NCI-H1436 (cell line): ENCODE results near the gene KHK.
A peak's percentile ranks its signal among the peaks of the same experiment; 100 is the strongest.

ENCODE experiments used
- DNase-seq: peaks from one replicate; lab custom pipeline; 2025; lab: John Stamatoyannopoulos, UW

The KHK gene

DNA sequence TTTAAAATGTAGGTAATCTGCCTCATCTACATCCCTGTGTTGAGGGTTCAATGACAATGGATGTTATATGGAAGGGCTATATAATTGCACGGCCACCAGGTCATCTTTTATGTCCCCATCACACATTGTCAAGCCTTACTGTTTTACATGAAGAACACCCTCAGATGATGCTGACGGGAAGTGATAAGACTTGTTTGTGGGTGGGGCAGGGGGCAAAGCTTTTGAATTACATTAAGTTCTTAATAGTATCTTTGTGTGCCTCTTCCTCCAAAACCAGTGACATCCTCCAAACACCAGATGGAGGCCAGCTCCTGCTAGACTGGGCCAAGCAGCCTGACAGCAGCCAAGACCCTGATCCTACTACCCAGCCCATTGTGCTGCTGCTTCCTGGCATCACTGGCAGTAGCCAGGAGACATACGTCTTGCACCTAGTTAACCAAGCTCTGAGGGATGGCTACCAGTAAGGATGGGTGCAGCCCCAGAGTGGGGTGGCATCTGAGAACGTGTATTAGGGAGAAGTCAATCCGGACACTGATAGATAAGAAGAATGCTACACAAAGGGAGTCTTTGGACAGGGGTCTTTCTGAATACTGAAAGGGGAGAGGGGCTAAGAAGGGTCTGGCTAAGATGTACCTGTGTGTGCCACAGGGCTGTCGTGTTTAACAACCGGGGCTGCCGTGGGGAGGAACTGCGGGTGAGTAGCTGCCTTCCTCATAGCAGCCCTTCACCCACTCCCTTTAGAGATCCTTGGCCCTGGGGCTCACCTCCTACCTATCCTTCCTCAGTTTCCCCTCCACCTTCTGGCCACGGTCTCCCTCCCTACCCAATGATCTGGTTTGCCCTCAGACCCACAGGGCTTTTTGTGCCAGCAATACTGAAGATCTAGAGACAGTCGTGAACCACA lies 42.3 kb downstream of the KHK start:
- DNase-seq = no peak

DNA sequence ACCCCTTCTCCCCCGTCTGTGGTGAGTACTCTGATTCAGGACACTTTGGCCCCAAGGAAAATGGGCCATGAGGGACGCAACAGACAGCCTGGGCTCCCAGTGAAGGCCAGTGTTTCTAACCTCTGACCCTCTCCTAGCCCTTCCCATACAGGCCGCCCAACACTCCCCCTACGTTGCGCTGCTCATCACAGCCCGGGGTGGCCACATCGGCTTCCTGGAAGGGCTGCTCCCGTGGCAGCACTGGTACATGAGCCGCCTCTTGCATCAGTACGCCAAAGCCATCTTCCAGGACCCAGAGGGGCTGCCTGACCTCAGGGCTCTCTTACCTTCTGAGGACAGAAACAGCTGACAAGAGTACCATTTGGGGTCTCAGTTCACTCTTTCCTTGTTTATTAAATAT lies 43.8 kb downstream of the KHK start:
- no peak for DNase-seq

GRCh38 chr2:27131429-27131828 lies 44.9 kb downstream of the KHK start:
- no peak for DNase-seq

DNA sequence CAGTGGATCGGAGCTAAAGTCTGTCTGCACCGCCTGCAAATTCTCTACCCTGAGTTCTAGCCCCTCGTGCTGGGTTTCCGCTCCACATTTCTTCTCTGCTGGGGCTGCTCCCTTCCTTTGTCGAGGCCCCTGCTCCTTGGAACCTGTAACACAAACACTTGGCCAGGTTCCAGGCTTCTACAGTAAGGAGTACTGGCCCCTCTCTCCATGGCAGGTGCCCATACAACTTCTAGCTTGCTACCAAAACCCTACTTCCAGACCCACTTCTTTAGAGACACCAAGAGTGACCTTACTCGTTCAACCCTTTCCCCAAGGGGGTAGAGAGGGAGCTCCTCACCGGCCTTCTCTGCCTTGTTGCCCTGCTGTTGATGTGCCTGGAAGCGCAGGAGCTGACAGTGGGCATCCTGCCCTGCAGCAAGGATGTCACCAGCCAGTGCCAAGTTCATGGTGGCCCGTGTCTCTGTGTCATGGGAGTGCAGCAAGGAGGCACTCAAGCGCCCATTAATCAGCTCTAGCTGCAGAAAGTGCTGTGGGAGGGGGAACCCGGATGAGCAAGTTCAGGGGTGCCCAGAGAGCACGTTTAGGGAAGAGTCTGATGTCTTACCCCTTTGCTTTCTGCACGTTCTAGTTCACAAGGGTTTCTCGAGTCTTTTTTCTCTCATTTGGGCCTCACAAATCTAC lies 46.8 kb downstream of the KHK start:
- DNase-seq = no peak

GRCh38 chr2:27133905-27134780 lies 47.6 kb downstream of the KHK start, which contains the start of gene PREB:
TSS of gene PREB (minus strand) at chr2:27134636. CDS start at chr2:27134421, 215 bp downstream.
- peak; percentile 95 for DNase-seq

GRCh38 chr2:27134781-27135477 lies 48.4 kb downstream of the KHK start:
- DNase-seq = no peak

DNA sequence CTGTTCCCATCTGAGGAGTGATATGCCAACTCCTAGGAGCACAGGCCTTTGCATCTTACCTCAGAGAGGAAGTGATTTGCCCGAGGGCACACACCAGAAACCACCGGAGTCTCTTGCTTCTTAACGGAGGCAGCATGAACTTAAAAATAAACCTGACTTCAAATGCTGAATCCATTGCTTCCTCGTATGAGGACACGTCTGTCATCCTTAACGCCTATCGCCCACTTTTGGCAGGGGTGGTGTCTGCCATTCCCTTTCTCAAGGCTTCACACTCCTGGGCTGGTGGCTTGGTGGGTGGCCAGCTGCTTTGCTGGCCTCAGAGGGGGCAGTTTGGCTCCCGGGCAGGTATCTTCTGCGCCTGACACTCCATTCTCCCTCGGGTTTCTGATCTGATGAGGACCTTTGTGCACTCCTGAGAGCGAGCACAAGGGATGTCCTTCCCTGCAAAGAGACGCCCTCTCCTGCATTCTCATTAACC lies 48.9 kb downstream of the KHK start:
- DNase-seq = no peak

DNA sequence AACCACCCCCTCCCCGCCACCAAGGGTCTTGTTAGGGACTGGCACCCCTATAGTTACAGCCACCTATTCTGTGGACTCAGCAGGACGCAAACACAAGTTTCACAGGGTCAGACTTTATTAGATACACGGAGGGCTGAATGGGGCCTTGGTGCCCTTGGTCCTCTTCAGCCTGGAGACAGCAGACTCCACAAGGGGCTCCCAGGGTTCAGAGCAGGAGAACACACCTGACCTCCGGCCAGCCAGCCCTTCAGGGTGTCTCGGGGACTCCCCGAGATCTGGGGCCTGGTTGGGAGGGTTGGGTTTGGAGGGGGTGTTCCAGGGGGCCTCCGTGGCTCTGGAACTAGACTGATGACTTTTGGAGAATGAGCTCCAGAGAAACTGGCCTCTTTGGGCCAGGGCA lies 50.2 kb downstream of the KHK start:
- no peak for DNase-seq

- no peak for DNase-seq
These were observed 50.9 kb downstream of the KHK start for GRCh38 chr2:27137322-27137935.

DNA sequence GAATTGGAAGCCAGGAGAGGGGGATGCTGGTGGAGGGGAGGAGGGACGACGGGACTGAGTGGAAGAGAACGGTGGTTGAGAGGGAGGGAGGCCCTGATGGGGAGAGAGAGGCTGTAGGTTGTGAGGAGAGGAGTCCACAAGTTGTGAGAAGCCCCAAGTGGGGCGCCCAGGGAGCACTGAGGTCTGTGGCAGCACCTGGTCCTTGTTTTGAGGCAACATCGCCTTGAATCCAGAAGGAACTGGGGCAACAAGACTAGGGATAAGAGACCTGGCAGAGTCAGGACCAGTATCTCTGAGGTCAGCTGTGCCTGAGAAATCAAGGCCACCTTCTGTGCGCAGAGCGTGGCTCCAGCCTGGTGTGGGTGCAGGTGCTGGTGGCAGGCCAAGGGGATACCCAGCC lies 51.5 kb downstream of the KHK start:
- DNase-seq = no peak

DNA sequence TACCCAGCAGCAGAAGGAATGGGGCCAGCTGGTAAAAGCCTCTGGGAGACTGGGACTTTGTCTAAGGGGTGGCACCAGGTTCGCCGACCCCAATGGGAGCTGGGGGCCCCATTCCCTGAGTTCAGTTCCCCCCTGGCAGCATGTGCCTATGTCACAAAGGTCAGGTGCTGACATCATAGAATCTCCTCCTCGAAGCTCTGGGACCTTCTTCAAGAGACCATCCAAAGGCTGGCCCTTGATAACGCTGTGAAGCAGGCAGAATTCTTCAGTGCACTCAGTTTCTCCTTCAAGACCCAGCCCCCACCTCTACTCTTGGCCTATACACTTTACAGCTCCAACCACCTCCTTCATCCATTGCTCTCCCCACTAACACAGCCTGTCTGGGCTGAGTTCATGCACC lies 52.7 kb downstream of the KHK start, which contains the start of gene PRR30:
Gene PRR30 (minus strand): TSS at position 101 of the 400 bp plus-strand sequence. CDS start 1,081 bp downstream, outside the sequence.
- no peak for DNase-seq

DNA sequence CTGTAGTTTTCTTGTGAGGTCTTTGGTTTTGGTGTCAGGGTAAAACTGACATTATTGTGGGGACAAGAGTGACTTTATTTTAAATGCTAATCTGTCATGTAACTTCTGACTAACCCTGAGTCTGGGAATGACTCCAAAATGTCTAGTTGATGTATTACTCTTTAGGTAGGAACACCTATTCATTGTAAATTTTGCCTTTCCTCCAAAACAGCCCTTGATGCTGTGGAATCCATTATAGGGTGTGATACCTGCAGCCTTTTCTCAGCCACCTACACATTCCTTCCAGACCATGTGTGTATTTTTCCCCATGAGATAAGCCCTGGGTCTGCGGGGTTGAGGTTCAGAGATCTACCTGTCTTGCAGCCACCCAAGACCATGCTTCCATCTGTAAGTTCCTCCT lies 56.7 kb downstream of the KHK start:
- DNase-seq = no peak

- no peak for DNase-seq
These were observed 59.1 kb downstream of the KHK start for GRCh38 chr2:27145682-27146081.

DNA sequence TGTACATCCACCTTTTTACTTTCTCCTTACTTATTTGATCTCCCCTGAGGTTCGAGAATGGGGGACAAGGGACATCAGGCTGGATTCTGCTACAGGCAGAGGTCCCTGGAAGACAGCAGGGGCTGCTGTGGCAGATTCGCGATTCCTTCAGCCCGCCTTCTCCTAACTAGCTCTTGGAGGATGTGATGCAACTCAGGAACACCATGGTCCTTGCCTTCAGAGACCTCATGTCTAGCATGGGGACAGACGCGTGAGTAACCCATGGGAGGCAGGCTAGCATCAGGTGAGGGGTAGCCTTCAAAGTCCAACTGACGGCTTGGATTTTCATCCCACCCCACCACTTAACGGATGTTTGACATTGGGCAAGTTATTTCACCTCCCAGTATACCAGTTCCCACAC lies 61.4 kb downstream of the KHK start:
- no peak for DNase-seq

DNA sequence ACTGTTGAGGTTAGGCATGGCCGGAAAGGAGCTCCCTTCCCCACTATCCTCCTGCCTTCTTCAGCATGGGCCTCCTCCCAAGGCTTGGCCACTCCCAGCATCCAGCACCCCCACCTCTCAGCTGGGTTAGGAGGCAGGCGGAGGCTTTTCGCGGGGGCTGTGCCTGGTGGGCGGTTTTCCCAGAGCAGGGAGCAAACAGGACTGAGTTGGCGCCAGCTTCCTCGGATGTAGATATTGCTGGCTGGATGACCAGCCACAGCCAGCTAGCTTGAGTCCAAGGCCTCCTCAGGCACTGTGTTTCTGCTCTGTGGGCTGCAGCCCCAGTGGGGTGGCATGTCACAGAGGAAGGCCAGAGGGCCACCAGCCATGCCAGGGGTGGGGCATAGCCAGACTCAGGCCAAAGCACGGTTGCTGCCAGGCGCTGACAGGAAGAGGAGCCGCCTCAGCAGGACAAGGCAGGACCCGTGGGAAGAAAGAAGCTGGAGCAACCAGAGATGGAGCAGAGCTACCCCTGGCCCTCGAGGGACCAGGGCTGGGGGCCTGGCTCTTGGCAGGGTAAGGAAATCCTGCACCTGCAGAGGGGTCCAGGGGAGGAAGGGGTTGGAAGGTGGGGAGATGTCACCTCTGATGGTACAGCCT lies 62.3 kb downstream of the KHK start, which contains the start of gene TCF23:
Gene TCF23 (plus strand): TSS at position 204 of the 639 bp plus-strand sequence. CDS start 130 bp downstream, at position 334.
- DNase-seq = no peak

- no peak for DNase-seq
These were observed 63.2 kb downstream of the KHK start for GRCh38 chr2:27149570-27150405.
